Measurements from ENCODE around the gene RHOBTB1. TPM values are rescaled to one million over a fixed set of nuclear protein-coding genes. Genes with fewer than 3 reads are reported as not detected.

RHOBTB1 gene
- polyA plus RNA-seq, 1 experiment = 17.3 TPM

DNA sequence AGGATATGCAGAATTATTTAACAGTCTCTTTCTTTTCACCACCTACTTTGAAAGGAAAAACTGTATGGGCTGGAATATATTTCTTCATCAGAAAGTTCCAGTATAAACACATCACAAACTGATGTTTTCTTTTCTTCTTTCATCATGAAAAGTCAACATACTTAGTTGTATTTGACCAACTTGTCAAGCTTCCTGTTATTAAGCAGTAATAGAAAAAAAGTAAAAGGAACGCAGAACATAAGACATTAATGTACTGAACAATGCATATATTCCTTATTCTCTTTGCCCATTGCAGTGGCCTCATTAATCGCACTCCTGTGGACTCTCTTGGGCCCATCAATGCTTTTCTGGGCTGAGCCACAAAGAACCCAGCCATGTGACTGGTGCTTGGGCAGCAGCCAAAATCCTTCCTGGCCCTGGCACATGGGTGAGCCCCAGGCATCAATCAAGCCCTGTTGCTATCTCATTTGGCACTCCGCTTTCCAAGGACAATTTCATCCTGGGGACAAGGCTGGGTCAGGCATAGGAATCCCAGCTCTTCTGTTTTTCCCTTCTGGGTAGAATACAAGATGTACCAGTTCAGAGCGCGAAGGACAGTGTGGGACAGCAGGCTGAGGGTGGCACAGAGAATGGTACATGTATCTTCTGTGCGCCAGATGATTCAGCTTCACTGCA lies 42.3 kb downstream of the RHOBTB1 start:
- H3K27me3 ChIP-seq (ENCODE audit: control insufficient read depth, insufficient read depth, low read length) = no peaks in the 10 kb centered on the region
- ChIA-PET CTCF (interaction anchor here (0.9 kb wide), 1 partner anchor 424 kb away, joined by 3 read pairs; no protein-coding TSS in a partner anchor), POLR2A (no interaction called here)
- DNase-seq (ENCODE audit: low read depth) = no peak
- no peak overlapping the region for H3K4me3 ChIP-seq (ENCODE audit: low read depth, low read length)
- peaks cover 3% of the 10 kb centered on the region; the same call in 1 of the 2 replicates for H3K36me3 ChIP-seq (ENCODE audit: control insufficient read depth, insufficient read depth, low read length)
- no peak for TF ChIP-seq CTCF (IDR thresholded peaks at IDR 0.05; ENCODE audit: insufficient read depth, low read depth, low read length)

- ChIA-PET CTCF (no interaction called here), POLR2A (no interaction called here)
- Histone ChIP-seq H3K27me3 (ENCODE audit: control insufficient read depth, insufficient read depth, low read length) (no peaks in the 10 kb centered on the region), H3K4me3 (ENCODE audit: low read depth, low read length) (no peak overlapping the region), H3K36me3 (ENCODE audit: control insufficient read depth, insufficient read depth, low read length) (peaks cover 3% of the 10 kb centered on the region; the same call in 1 of the 2 replicates)
- no peak for TF ChIP-seq CTCF (IDR thresholded peaks at IDR 0.05; ENCODE audit: insufficient read depth, low read depth, low read length)
- no peak for DNase-seq (ENCODE audit: low read depth)
These were observed 44.7 kb downstream of the RHOBTB1 start for GRCh38 chr10:60899266-60899665.

DNA sequence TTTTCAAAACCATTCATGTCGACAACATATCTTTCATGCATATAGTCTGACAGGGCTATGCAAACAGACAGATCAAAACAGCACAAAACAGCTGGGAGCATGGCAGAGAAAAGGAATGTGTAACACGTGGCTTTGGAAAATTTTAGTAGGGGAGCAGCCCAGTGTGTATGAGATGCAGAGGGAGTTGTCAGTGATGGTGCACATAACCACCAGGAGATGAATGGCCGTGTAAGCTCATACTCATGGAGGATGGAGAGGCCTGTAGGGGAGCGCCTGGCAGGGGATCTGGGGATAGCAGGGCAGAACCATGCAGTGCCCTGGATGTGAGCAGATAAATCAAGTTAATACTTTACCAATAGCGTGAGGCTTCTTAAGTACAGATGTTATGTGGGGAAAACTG lies 45.7 kb downstream of the RHOBTB1 start:
- ChIA-PET CTCF (interaction anchor here (1.1 kb wide), 1 partner anchor 8 kb away, joined by 3 read pairs; no protein-coding TSS in a partner anchor), POLR2A (no interaction called here)
- no peak for DNase-seq (ENCODE audit: low read depth)
- no peak for TF ChIP-seq CTCF (IDR thresholded peaks at IDR 0.05; ENCODE audit: insufficient read depth, low read depth, low read length)
- Histone ChIP-seq H3K4me3 (ENCODE audit: low read depth, low read length) (no peak overlapping the region), H3K27me3 (ENCODE audit: control insufficient read depth, insufficient read depth, low read length) (no peaks in the 10 kb centered on the region), H3K36me3 (ENCODE audit: control insufficient read depth, insufficient read depth, low read length) (peaks cover 3% of the 10 kb centered on the region; the same call in 1 of the 2 replicates)

- DNase-seq (ENCODE audit: low read depth) = no peak
- Histone ChIP-seq H3K36me3 (ENCODE audit: control insufficient read depth, insufficient read depth, low read length) (peaks cover 3% of the 10 kb centered on the region; the same call in 1 of the 2 replicates), H3K4me3 (ENCODE audit: low read depth, low read length) (no peak overlapping the region), H3K27me3 (ENCODE audit: control insufficient read depth, insufficient read depth, low read length) (no peaks in the 10 kb centered on the region)
- ChIA-PET POLR2A (no interaction called here), CTCF (interaction anchor here (0.6 kb wide), 1 partner anchor 44 kb away, joined by 3 read pairs; no protein-coding TSS in a partner anchor)
- TF ChIP-seq CTCF (IDR thresholded peaks at IDR 0.05; ENCODE audit: insufficient read depth, low read depth, low read length) = no peak
These were observed 47.2 kb downstream of the RHOBTB1 start for GRCh38 chr10:60896810-60897209.

GRCh38 chr10:60896033-60896432 lies 48.0 kb downstream of the RHOBTB1 start:
- no peak for TF ChIP-seq CTCF (IDR thresholded peaks at IDR 0.05; ENCODE audit: insufficient read depth, low read depth, low read length)
- no peaks in the 10 kb centered on the region for H3K27me3 ChIP-seq (ENCODE audit: control insufficient read depth, insufficient read depth, low read length)
- ChIA-PET POLR2A (no interaction called here), CTCF (interaction anchor here (0.9 to 1.5 kb wide), 2 partner anchors 9 to 34 kb away, joined by 3 to 4 read pairs; no protein-coding TSS in a partner anchor)
- DNase-seq (ENCODE audit: low read depth) = no peak
- H3K4me3 ChIP-seq (ENCODE audit: low read depth, low read length) = no peak overlapping the region
- H3K36me3 ChIP-seq (ENCODE audit: control insufficient read depth, insufficient read depth, low read length) = peaks cover 1% of the 10 kb centered on the region; the same call in 1 of the 2 replicates

Measured in BJ (cell line).